HG03139 (cell line): ENCODE results near the gene CDH18.

Source experiments
- ATAC-seq: cut with Tn5 transposase; IDR thresholded peaks from one replicate; pipeline ENCODE4 v1.9.1; 2021; ENCODE audit not compliant: unreplicated experiment

Gene CDH18

DNA sequence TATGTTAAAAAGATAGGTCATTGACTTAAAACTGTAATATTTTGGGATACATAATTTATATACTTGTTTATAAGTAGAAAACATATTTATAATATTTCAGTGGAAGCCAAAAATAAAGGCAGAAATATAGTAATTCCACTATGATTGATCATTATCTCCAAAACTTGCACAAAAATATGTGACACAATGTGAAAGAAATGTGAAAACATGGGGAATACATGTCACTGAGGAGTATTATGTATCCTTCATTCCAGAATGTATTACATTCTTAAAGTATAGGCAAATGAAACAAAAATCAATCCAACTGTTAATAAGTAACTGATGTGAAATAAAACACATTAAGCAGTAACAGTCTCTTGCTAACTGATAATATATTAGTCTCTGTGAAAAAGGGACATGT, 236.7 kb downstream of the CDH18 start:
- ATAC-seq: no peak

DNA sequence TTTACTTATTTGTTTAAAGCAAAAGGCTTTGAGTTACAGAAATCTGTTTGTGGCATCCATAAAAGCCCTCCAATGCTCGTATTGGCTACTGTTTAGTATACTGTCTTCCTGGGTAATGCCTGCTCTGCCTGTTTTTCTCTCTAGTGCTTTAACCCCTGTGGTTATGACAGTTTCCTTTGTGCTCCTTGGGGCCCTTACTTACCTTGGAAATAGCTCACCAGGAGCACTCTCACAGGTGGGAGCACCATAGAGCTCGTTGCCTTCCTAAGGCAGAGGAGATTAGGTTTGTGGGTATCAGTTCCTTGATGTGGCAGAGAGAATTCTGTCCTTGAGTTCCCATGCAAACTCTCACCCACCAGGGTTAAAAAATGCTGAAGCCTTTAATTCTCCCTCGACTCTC, 242.8 kb downstream of the CDH18 start:
- ATAC-seq: no peak

DNA sequence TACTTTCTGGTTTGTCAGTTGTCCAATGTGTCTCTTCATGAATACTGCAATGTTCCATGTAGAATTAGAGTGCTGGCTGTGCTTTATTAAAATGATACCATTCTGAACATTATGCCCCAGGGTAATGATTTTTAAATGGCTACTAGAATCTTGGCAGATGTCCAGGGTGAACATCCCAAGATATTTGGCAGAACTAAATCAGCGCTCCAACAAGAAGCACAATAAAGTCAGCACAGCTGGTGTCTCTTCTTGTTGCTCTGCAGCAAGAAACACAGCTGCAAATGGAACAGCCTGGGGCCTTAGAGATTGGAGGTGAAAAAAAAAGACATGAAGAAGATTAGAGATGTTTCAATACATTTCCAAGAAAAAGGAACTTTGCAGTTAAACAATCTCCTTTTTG, 248.3 kb downstream of the CDH18 start:
- ATAC-seq: no peak

DNA sequence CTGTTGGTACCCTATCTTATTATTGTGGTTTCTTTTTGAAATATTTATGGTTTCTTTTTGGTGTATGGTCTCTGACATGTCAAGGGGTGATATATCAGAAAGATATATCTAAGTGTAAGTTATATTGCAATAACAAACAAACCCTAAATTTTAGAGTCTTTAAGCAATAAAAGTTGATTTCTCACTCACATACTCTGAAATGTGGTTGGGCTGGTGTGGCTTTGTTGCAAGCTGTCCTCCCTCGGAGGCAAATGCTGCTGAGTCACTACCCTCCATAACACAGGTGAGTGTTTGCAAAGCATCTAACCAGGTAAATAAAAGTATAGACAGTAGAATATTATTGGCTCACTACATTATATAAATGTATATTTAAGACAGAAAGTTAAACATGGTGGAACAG, 253.2 kb downstream of the CDH18 start:
- ATAC-seq: no peak

DNA sequence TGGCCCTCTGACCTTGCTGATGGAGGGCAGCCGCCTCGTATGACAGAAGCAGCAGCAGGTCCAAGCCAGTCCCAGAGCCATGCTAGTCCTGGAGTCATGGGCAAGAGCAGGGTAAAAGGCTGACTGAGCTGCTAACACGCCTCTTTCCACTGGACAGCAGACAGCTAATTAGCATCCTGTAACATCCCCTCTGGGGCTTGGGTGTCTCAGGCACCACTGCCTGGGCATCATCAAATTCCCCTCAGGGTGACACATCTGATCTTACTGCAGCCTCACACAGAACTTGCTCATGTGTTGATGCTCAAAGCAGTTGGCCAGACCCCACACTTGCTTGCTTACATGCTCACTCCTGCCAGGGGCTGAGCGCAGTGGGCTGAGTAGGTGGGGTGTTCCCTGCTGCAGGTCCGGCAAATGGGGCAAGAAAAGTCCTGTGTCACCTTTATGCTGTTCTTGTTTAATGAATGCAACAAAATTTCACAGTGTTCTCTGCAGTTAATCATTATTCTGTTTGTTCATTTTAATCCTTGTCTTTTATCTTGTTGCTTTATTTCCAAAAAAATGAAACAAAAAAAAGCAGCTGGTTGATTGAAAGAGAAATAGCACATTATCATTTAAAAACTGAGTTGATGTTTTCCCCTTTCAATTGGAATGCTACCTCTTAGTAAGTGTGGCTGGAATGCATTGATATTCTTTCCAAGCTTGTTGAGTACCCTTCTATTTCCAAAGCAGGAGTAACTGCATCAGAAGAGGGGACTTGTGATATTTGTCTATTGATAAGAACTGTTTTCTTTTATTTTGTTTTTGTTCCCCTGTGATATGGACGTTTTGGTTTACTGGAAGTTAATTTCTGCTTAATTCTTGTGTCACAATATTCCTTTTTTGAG, 254.1 kb downstream of the CDH18 start:
- no peak for ATAC-seq

DNA sequence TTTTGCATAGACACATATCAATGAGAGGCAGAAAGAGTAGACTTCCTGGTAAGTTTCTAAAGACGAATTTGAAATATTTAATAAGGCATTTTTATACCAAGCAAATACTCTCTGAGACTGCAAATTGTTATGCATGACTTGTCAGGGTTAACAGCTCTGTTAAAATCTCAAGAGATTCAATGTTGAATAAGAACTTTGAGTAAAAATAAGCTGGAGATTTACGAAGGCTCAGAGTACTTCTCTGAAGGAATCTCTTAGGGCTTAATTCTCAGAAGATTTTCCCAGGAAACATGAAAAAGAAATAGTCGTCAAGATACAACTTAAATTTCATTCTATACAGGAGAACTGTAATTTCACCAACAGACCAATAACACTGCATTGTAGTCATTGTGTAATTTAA, 259.4 kb downstream of the CDH18 start:
- no peak for ATAC-seq

DNA sequence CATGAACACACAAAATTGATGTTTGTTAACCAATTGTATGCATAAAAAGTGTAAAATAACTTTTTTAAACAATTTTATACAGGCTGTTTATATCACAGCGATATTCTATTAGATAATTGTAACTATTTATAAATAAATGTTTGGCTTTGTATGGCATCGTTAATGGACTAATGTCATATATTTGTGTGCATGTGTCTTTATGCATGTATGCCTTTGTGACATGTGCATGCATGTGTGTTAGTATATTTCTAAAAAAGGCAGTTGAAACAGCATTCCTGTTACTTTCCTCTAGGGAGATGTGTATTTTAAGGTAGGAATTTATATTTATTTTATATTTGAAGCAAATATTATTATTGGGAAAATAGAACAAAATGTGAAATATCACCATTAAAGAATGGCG, 268.9 kb downstream of the CDH18 start:
- no peak for ATAC-seq

DNA sequence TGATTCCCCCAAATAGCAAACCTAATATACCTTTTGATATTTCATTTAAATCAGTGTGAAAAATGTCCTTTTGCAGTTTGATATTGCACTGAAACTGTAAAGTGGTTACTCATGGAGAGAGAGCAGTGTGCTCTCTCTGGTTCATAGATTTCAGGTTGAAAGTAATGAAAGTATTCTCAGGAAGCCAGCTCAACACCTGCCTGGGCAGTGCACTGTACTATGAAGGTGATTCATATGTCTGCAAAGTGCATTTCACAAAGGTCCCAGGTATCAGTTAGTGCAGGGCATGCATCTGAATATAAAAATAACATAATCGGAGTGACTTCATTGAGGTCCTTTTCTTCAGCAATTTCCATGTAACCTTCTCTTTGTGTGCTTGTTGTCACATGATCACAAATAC, 274.3 kb downstream of the CDH18 start:
- ATAC-seq: no peak

DNA sequence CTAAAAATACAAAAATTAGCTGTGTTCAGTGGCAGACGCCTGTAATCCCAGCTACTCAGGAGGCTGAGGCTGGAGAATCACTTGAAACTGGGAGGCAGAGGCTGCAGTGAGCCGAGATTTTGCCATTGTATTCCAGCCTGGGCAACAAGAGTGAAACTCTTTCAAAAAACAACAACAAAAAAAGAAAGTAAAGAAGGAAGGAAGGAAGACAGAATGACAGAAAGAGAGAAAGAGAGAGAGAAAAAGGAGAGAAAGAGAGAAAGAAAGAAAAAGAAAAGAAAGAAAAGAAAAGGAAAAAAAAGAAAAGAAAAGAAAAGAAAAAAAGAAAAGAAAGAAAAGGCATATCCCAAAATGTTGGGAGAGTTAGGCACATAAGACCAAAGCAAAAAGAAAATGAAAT, 278.6 kb downstream of the CDH18 start:
- ATAC-seq: no peak

DNA sequence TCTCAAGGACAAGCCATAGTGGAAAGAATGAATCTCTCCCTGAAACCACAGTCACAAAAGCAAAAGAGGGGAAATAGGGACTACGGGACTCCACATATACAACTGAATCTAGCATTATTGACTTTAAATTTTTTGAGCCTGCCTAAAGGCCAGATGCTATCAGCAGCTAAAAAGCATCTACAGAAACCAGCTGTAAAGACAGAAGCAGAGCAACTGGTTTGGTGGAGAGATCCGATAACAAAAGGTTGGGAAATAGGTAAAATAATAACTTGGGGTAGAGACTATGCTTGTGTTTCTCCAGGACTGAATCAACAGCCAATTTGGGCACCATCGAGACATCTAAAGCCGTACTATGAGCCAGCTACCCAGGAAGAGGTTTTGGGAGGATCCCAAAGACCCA, 281.2 kb downstream of the CDH18 start:
- no peak for ATAC-seq

DNA sequence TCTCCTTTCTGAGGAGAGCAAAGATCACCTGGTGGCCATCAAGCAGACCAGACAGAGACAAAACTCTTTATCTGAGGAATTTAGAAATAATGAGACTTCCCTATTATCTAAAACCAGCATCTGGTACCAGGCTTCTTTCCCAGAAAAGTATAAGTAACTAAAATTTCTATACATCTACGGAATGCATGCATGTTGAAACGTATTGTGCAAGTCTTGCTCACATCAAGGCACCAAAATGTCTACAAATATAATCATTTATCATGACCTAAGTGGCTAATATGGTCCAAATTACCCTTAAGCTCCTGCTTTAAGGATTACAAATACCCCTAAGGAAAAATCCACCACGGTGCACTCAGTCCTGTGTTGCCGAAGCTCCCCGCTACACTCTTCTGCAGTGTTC, 286.3 kb downstream of the CDH18 start:
- no peak for ATAC-seq

DNA sequence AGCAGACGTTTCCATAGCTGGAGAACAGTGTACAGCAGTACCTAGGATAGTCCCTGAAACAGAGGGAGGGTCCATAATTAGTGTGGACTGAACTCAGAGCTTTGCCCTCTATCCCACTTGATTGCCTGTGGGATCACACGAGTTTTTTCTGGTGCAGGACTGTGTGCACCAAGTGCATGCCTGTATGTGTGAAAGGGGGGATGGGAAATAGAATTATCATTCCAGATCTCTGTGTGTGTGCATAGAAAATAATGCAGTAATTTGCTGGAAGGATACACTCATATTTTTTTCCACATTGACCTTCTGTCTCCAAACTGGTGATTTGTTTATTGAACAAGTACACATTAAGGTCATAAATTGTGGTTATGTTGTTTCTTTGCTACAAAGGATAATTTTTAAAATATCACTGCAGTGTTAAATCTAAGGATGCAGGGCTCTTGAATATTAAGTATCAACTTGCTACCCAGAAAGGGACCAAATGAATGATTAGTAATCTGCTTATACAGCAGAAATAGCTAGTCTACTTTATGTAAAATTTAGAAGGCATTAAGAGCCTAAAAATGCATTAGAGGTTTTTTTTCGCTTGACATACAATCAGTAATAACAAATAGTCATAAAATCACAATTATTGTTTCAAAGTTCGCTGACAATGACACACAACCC, 292.9 kb downstream of the CDH18 start:
- no peak for ATAC-seq

DNA sequence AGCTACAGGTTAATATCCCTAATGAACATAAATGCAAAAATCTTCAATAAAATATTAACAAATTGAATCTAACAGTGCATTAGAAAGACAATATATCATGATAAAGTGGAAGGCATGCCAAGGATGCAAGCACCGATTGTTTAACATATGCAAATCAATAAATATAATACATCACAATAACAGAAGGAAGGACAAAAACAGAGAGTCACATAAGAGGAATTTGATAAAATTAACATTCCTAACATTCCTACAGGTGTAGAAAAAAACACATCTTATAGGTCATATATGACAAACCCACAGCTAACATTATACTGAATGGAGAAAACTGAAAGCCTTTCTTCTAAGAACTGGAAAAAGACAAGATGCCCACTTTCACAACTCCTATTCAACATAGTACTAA, 297.0 kb downstream of the CDH18 start:
- ATAC-seq: no peak

DNA sequence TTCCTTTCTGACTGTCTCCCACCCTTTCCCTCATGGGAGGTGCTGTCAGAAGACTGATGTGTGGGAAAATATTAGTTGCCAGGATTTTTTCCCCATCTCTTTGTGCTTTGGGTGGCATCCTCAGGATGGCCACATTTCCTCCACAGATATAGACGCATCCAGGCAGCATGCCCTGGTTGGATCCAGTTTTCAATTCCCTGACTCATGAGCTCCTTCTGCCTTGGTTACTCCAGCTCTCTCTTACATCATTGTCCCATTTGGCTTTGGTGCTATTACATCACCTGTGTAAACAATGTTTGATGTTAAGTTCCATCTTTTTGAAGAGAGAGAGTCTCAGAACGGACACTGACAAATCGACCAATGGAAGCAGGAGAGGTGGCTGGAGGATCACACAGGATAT, 302.5 kb downstream of the CDH18 start:
- ATAC-seq: no peak

DNA sequence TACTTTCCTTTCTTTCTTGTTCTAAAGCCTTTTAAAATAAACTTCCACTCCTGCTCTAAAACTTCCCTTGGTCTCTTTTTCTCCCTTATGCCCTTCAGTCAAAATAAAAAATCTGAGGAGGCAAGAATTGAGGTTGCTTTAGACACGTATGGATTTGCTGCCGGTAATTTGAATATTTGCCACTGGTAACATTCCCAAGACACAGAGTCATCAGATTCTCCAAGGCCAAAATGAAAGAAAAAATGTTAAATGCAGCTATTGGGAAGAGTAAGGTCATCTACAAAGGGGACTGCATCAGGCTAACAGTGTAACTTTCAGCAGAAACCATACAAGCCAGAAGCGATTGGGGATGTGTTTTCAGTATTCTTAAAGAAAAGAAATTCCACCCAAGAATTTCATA, 311.1 kb downstream of the CDH18 start:
- no peak for ATAC-seq

DNA sequence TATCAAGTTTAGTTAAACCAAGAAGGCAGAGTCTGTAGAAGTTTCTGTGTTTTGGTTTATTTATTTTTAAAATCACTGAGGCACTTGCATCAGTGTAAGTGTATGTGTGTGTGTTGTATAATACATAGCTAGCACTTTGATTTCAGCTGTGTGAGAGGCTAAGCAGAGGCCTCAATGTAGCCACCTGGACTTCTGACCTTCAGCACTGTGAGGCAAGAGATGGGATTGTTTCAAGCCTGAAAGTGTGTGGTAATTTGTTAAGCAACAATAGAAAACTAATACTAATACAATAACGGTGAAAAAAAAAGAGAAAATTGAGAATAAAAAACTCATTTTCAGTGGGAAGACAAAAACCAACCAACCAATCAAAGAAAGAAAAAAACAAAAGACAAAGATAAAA, 327.3 kb downstream of the CDH18 start:
- no peak for ATAC-seq

DNA sequence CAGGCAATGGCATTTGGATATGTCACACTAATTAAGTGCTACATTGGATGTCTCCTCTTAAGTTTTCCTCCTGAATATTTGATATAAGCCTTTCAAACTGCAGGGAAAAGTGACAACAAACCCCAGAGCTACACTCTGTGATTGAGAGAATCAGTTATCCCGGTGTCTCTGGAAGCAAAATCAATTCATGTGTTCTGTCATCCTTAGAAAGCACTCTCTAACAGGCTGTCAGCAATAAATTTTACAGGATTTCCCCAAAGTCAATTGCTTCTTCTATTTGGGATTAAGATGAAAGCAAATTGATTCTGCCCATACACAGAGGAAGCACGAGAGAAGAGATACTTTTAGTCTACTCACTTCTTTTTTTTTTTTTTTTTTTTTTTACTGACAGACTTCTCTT, 332.4 kb downstream of the CDH18 start:
- ATAC-seq: no peak

DNA sequence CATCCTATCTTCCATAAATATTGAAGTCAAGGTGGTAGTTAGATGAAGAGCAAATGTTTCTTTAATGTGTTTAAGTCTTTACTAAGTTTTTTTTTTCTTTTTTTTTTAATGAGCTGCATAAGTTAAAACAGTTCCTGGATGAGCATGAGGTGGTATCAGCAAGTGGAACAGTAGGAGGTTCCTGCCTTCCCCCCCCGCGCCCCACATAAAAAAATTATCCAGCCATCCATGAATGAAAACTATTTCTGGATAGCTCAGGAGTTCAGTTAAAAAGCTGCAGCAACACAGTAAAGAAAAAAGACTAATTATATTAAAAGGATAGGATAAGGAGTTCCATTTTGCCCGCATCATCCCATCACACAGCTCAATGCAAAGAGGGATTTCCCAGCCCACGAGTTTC, 349.5 kb downstream of the CDH18 start:
- no peak for ATAC-seq

DNA sequence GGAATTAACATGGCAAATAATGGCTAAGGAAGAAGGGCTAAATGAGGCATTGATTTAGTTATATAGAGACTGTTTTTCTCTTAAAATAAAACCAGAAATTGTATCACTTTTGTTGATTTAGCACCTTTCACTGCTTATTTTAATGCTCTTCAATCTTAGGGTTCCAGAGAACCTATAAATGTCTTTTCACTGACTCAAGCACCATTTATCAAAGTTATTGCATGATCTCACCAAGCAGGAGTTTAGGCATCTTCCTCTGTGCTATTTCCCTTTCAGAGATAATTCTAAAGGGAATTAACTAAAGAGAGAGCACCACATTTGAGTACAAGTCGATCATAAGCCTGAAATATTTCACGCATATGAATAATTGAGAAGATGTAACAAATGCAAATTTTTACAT, 357.1 kb downstream of the CDH18 start:
- no peak for ATAC-seq

DNA sequence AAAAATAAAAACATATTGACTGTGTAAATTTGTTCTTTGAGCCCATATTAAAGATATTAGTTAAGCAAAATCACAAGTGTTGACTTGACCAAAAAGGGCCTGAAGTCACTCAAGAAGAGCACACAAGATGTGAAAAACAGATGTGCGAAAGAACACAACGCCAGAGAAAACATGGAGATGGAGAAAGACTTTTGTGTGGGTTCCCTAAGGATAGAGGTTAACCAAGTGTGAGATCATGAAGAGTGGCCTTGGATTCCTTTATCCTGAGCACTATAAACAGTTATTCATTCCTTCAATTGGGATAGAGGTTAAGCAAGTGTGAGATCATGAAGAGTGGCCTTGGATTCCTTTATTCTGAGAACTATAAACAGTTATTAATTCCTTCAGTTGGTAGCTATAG, 361.8 kb downstream of the CDH18 start:
- ATAC-seq: no peak

DNA sequence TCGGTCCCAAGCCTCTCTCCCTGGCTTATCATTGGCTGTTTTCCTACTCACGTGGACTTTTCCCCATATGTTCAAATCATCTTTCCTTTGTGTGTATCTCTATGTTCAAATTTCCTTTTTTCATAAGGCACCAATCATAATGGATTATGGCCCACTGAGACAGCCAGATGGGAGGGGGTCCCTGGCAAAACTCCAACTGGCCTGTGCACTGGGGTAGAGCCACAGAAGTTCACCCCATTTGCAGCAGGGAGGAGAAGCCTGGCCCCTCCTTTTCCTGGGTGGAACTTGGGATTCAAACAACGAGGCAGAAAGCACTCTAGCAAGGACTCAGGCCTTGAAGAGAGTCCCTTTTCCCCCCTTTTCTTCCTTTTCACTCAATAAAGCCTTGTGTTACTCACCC, 362.4 kb downstream of the CDH18 start:
- no peak for ATAC-seq

DNA sequence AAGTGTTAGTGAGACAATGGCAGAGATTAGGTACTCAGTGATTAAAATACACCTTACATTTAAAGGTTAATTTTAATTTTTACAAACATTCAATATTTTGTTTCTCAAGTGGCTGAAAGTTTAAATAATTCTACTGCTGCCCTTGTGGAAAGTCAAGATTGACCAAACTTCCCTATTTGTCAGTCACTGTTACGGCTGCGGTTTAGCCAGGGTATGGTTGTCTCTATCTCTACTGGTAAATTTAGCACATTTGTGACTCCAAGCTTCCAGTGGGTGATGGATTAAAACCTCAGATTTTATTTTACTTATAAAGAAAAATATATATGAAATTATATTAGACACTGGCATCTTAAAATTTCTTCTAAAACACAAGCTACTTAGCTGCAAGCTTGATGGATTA, 368.4 kb downstream of the CDH18 start:
- no peak for ATAC-seq
